ENCODE results near the gene GIT2. TPM values are rescaled to one million over a fixed set of nuclear protein-coding genes. Genes with fewer than 3 reads are reported as not detected.

Gene GIT2
- total and polyA plus RNA-seq, 10 of the 15 experiments (the other 5 are each of a cell fraction or from before 2014, with no cell fraction given): 9.1 to 49.9 (median 43.9) TPM

DNA sequence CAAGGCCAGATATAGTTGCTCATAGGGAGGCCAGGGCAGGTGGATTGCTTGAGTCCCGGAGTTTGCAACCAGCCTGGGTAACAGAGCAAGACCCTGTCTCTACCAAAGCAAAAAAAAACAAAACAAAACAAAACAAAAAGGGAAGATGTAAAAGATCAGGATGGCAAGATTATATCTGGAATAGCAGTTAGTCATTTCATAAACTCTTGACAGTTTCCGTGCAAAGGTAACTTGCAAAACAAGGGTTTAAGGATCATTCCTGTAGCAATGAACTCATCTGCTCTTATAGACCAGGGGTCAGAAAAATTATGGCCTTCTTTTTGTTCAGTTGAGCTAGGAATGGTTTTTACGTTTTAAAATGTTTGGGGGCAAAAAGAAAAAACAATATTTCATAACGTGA lies 29.6 kb downstream of the GIT2 start:
- POLR2A ChIA-PET: no interaction called here
- Histone ChIP-seq H3K4me3 (no peak overlapping the region), H3K27me3 (replicated peaks in 1 of 2; ENCODE audit: control insufficient read depth in 2 of 2, insufficient read depth in 2 of 2, low read length in 1 of 2) (no peaks in the 10 kb centered on the region), H3K79me2 (ENCODE audit: control insufficient read depth, insufficient read depth, low read length) (no peaks in the 10 kb centered on the region), H3K4me2 (ENCODE audit: control insufficient read depth, insufficient read depth) (no peak overlapping the region), H2AFZ (ENCODE audit: control insufficient read depth, low read depth, low read length) (no peak overlapping the region), H3K4me1 (ENCODE audit: control insufficient read depth, insufficient read depth, low read length) (peaks cover 10% of the 10 kb centered on the region), H3K9me3 (replicated peaks; ENCODE audit: control insufficient read depth, insufficient read depth, low read length) (no peaks in the 10 kb centered on the region), H3K36me3 (ENCODE audit: control insufficient read depth in 2 of 2, insufficient read depth in 2 of 2, low read length in 1 of 2) (peaks cover 12 to 28% of the 10 kb centered on the region in 2 experiments), H3K9ac (ENCODE audit: control insufficient read depth, insufficient read depth, low read length) (no peak overlapping the region), H3K27ac (ENCODE audit: control insufficient read depth, insufficient read depth) (no peak overlapping the region), H4K20me1 (ENCODE audit: control insufficient read depth, insufficient read depth) (no peaks in the 10 kb centered on the region)
- SMC1A ChIA-PET (ENCODE audit: uncharacterized antibody, unreplicated experiment): interaction anchor here (1.3 kb wide), 1 partner anchor 44 kb away, joined by 3 read pairs; no protein-coding TSS in a partner anchor
- in situ Hi-C loops (cut with MboI): no loop called here
- intact Hi-C loops (cut with micrococcal nuclease; ENCODE audit: unreplicated experiment): no loop called here
- FAIRE-seq (no peak), ATAC-seq (no peak), DNase-seq (ENCODE audit: low read depth, low spot score) (no peak)
- TF ChIP-seq LARP7 (IDR thresholded peaks at IDR 0.05) (no peak), SP1 (IDR thresholded peaks at IDR 0.05; ENCODE audit: low read depth, low read length) (no peak), ZBED1 (IDR thresholded peaks at IDR 0.05; ENCODE audit: borderline replicate concordance) (no peak), SIX5 (IDR thresholded peaks at IDR 0.05; ENCODE audit: low read depth, low read length, severe bottlenecking) (no peak)
- TF ChIP-seq, protein P1, sequence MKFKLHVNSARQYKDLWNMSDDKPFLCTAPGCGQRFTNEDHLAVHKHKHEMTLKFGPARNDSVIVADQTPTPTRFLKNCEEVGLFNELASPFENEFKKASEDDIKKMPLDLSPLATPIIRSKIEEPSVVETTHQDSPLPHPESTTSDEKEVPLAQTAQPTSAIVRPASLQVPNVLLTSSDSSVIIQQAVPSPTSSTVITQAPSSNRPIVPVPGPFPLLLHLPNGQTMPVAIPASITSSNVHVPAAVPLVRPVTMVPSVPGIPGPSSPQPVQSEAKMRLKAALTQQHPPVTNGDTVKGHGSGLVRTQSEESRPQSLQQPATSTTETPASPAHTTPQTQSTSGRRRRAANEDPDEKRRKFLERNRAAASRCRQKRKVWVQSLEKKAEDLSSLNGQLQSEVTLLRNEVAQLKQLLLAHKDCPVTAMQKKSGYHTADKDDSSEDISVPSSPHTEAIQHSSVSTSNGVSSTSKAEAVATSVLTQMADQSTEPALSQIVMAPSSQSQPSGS (IDR thresholded peaks at IDR 0.05; ENCODE audit: low read length): no peak
- TF ChIP-seq, protein P2, sequence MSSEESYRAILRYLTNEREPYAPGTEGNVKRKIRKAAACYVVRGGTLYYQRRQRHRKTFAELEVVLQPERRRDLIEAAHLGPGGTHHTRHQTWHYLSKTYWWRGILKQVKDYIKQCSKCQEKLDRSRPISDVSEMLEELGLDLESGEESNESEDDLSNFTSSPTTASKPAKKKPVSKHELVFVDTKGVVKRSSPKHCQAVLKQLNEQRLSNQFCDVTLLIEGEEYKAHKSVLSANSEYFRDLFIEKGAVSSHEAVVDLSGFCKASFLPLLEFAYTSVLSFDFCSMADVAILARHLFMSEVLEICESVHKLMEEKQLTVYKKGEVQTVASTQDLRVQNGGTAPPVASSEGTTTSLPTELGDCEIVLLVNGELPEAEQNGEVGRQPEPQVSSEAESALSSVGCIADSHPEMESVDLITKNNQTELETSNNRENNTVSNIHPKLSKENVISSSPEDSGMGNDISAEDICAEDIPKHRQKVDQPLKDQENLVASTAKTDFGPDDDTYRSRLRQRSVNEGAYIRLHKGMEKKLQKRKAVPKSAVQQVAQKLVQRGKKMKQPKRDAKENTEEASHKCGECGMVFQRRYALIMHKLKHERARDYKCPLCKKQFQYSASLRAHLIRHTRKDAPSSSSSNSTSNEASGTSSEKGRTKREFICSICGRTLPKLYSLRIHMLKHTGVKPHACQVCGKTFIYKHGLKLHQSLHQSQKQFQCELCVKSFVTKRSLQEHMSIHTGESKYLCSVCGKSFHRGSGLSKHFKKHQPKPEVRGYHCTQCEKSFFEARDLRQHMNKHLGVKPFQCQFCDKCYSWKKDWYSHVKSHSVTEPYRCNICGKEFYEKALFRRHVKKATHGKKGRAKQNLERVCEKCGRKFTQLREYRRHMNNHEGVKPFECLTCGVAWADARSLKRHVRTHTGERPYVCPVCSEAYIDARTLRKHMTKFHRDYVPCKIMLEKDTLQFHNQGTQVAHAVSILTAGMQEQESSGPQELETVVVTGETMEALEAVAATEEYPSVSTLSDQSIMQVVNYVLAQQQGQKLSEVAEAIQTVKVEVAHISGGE (CRISPR knock-in tag; IDR thresholded peaks at IDR 0.05): no peak
- BruUV-seq (replicated peaks): no TSS peak
- WGBS (ENCODE audit: insufficient coverage, insufficient replicate concordance, low lambda C conversion rate, missing lambda C conversion rate): 93% methylated on average over 4 of the region's 4 CpGs
- CTCF ChIA-PET: interaction anchor here (0.9 to 1.7 kb wide), 5 partner anchors 18 to 133 kb away, joined by 3 to 4 read pairs (median 4); no protein-coding TSS in a partner anchor
- RAD21 ChIA-PET (ENCODE audit: unreplicated experiment): interaction anchor here (1.5 kb wide), 1 partner anchor 27 kb away, joined by 11 read pairs; no protein-coding TSS in a partner anchor
